Measurements from ENCODE around the gene ZNF185.

The ZNF185 gene

GRCh38 chrX:152897222-152898131 lies at the start of gene ZNF185:
TSS of gene ZNF185 (plus strand) at chrX:152898067. CDS start at chrX:152914490, 16,423 bp downstream.
- no peak for DNase-seq (ENCODE audit: low read depth in 3 of 3)

DNA sequence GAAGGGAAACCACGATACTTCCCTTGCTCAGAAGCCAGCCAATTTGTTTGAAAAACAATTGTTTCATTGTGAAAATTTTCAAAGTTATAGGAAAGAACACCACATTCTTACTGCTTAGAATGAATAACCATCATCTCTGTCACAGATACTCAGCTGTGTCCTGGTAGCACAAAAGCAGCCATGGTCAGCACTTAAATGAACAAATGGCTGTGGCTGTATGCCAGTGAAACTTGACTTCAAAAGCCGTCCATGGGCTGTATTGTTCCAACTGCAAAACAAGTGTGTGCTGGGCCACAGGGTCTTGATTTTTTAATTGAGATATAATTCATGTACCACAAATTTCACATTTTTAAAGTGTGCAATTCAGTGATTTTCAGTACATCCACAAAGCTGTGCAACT lies 47.4 kb upstream of the ZNF185 start:
- DNase-seq (ENCODE audit: low read depth in 3 of 3): no peak

DNA sequence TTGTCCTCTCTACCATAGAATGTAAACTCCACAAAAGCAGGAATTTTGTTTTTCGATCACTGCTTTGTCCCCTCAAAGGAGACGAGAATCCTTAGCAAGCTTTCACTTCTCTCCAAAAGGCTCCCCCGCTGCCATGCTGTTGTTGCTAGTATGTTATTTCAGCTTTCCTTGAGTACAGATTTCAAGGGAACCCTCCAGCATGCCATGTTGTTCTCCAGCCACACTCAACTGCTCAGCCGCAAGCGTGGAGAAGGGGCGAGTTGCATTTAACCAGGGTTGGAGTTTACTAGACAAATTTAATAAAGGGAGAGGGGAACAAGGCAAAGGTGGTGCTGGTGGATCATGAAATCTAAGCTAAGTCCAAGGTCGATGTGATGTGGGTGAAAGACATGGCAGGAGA lies 43.9 kb upstream of the ZNF185 start:
- no peak for DNase-seq (ENCODE audit: low read depth in 3 of 3)

DNA sequence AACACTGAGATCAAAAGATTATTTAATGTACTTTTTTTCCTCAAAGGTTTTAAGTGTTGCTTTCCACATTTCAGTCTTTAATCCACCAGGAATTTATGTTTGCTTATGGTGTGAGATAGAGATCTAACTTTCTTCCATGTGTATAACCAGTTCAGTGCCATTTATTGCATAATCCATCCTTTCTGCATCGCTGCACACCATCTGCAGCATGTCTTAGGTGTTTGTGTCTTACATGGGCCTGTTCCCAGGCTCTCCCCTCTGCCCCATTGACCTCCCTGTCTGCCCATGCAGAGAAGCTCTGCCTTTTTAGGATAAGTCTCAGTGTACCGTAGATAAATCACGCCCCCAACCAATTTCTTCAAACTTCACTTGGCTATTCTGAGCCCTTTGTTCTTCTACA lies 36.8 kb upstream of the ZNF185 start:
- no peak for DNase-seq (ENCODE audit: low read depth in 3 of 3)

- DNase-seq (ENCODE audit: low read depth in 3 of 3): no peak
These were observed 36.0 kb upstream of the ZNF185 start for GRCh38 chrX:152861826-152862225.

DNA sequence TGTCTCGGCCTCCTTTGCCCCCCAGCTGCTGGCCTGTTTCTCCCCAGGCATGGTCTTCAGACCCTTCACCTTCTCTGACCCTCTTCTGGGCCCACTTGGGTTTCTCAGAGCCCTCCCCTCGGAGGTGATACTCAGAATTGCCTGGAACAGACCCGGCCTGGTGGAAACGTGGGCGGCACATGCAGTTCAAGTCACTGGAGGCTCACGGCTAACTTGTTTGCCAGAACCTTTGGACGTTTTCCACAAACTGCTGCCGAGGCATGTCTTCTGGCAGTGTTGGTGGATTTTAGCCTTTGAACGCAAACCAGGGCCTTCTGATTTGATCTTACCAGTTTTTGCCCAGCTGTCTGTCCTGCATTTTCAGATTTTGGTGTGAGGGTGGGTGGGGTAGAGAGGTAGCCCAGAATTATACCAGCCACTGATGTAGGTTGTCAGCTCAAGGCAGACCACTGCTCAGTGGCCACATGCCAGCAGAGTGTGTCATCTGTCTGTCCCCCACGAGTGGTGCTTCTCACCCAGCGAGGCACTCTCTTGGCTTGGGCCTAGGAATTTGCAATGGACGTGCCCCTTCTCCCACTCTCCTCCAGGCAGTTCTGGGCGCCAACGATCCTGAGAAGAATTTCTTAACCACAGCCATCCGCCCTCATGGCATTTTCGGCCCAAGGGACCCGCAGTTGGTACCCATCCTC lies 32.5 kb upstream of the ZNF185 start:
- DNase-seq (ENCODE audit: low read depth in 3 of 3): no peak

DNA sequence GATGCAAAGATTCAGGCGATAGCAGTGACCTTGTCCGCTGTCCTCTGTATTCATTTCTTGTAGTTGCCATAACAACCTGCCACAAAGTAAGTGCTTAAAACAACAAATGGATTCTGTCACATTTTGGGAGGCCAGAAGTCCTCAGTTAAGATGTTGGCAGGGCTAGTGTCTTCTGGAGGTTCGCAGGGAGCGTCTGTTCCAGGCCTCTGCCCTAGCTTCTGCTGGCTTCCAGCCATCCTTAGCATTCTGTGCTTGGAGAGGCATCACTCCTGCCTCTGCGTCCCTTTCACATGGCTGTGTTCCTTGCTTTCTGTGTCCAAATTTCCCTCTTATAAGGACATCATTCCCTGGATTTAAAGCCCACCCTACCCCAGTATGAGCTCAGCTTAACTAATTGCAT lies 31.5 kb upstream of the ZNF185 start:
- DNase-seq (ENCODE audit: low read depth in 3 of 3): no peak

DNA sequence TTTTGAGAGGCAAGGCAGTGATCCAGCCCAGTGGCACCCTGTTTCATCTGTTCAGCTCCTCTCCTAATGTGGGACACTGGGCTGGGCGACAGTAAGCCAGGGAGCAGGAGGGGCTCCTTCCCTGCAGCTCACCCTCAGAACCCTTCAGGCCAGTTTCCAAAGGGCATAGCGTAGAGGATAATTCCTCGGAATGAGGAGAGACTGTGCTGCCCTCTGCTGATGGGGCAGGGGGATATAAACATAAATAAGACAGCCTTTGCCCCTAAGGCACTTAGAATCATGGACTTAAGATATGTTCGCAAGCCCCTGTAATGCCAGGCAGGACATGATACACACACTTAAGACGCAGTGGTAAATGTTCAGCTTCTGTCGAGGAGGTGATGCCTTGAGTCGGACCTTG lies 27.9 kb upstream of the ZNF185 start:
- no peak for DNase-seq (ENCODE audit: low read depth in 3 of 3)

GRCh38 chrX:152871260-152871659 lies 26.6 kb upstream of the ZNF185 start:
- no peak for DNase-seq (ENCODE audit: low read depth in 3 of 3)

DNA sequence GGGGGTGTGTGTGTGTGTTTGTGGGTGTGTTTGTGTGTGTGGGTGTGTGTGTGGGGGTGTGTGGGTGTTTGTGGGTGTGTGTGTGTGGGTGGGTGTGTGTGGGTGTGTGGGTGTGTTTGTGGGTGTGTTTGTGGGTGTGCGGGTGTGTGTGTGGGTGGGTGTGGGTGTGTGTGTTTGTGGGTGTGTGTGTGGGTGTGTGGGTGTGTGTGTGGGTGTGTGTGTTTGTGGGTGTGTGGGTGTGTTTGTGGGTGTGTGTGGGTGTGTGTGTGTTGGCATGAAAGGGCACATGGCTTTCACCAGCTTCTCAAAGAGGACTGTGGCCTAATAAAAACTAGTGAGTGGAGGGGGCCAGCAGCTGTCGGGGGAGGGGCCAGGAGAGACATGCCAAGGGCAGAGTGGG lies 25.3 kb upstream of the ZNF185 start:
- no peak for DNase-seq (ENCODE audit: low read depth in 3 of 3)

GRCh38 chrX:152873361-152873760 lies 24.5 kb upstream of the ZNF185 start:
- DNase-seq (ENCODE audit: low read depth in 3 of 3): no peak

GRCh38 chrX:152876931-152877840 lies 20.7 kb upstream of the ZNF185 start:
- DNase-seq (ENCODE audit: low read depth in 3 of 3): no peak

DNA sequence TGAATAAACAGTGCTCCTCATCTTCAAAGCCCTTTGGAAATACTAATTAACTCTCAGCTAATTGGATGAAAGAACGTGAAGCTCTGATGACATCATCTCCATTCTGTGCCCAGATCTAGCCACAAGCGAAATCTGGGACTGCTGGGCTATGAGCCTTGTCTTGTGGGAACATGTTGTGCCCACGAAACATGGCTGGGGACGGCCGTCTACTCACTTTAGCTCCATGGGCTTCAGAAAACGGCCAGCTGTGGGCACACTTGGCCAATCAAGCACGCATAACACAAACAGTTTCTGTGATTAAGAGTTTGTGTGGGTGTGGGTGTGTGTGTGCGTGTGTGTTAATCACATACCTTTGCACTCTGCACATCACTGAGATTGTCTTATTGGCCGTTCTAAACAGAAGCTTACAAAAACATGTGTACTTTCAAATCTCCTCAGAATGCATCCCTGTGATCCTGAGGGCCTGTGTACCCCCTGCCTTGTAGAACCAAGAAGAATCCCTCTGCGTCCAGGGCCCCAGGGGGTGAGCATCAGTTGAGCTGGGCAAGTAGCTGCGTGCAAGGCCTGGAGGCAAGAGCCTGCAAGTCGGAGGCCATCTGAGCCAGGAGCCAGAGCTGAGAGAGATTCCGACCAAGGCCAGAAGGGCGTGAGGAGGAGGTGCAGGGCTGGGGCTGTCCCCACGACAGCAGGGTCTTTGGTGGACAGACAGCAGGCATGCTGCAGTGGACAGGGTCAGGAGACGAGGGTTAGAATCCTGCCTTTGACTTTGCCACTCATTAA lies 18.7 kb upstream of the ZNF185 start:
- DNase-seq (ENCODE audit: low read depth in 3 of 3): no peak

- no peak for DNase-seq (ENCODE audit: low read depth in 3 of 3)
These were observed 16.6 kb upstream of the ZNF185 start for GRCh38 chrX:152881289-152881688.

GRCh38 chrX:152884171-152884570 lies 13.7 kb upstream of the ZNF185 start:
- no peak for DNase-seq (ENCODE audit: low read depth in 3 of 3)

- DNase-seq (ENCODE audit: low read depth in 3 of 3): no peak
These were observed 11.2 kb upstream of the ZNF185 start for GRCh38 chrX:152886716-152887115.

GRCh38 chrX:152892499-152892898 lies 5.4 kb upstream of the ZNF185 start:
- no peak for DNase-seq (ENCODE audit: low read depth in 3 of 3)

- DNase-seq (ENCODE audit: low read depth in 3 of 3): no peak
These were observed 4.6 kb upstream of the ZNF185 start for GRCh38 chrX:152892999-152893891.

- no peak for DNase-seq (ENCODE audit: low read depth in 3 of 3)
These were observed 3.8 kb upstream of the ZNF185 start for GRCh38 chrX:152893980-152894610.

DNA sequence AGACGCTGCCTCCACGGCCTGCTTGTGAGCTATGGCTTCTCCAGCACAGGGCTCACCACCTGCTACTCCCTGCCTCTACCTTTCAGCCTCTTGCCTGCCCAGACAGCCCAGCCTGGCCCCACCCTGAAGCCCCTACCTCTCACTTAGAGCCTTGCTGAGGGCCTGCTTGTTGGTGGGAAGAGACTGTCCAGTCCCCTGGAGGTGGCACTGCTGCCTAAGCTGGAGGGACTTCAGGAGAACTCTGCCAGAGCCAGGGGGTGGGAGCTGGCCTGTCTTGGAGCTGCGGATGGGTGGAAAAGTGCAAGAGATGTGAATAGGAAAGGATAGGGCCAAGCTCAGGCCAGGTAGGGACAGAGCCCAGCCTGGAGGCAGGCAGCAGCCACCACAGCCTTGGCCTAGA lies 2.7 kb upstream of the ZNF185 start:
- DNase-seq (ENCODE audit: low read depth in 3 of 3): no peak

Measured in stimulated activated CD4-positive, alpha-beta T cell treated with anti-CD3 and anti-CD28 coated beads, TNF-alpha, amount 100 ng/mL, for 4 hours (primary cell).